NOMO-1 (cell line): ENCODE results near the gene NCK2.

Experiments
- DNase-seq, 2 experiments: peaks; one replicate each; lab custom pipeline; 2025; ENCODE audit not compliant: unreplicated experiment in 2 of 2; lab: John Stamatoyannopoulos, UW

NCK2 gene

GRCh38 chr2:105840933-105841332 lies 96.2 kb downstream of the NCK2 start:
- DNase-seq: no peak

GRCh38 chr2:105841551-105841950 lies 96.8 kb downstream of the NCK2 start:
- no peak for DNase-seq

- DNase-seq: no peak
These were observed 97.8 kb downstream of the NCK2 start for GRCh38 chr2:105842555-105842954.

GRCh38 chr2:105843476-105844374 lies 99.0 kb downstream of the NCK2 start:
- DNase-seq: no peak

- no peak for DNase-seq
These were observed 101.3 kb downstream of the NCK2 start for GRCh38 chr2:105845976-105846375.

GRCh38 chr2:105847056-105847455 lies 102.3 kb downstream of the NCK2 start:
- no peak for DNase-seq

- no peak for DNase-seq
These were observed 103.7 kb downstream of the NCK2 start for GRCh38 chr2:105848367-105848766.

GRCh38 chr2:105849431-105850179 lies 104.9 kb downstream of the NCK2 start:
- no peak for DNase-seq

- DNase-seq: no peak
These were observed 107.4 kb downstream of the NCK2 start for GRCh38 chr2:105852066-105852465.

GRCh38 chr2:105853354-105854088 lies 108.8 kb downstream of the NCK2 start:
- DNase-seq: no peak

GRCh38 chr2:105854972-105855371 lies 110.3 kb downstream of the NCK2 start:
- DNase-seq: no peak

- DNase-seq: no peak
These were observed 111.9 kb downstream of the NCK2 start for GRCh38 chr2:105856581-105856980.

GRCh38 chr2:105857076-105857740 lies 112.5 kb downstream of the NCK2 start:
- no peak for DNase-seq

GRCh38 chr2:105858868-105859693 lies 114.4 kb downstream of the NCK2 start:
- no peak for DNase-seq

- DNase-seq: no peak
These were observed 114.9 kb downstream of the NCK2 start for GRCh38 chr2:105859694-105859951.

GRCh38 chr2:105860567-105860966 lies 115.9 kb downstream of the NCK2 start:
- DNase-seq: no peak

GRCh38 chr2:105861200-105861599 lies 116.5 kb downstream of the NCK2 start:
- no peak for DNase-seq

GRCh38 chr2:105862843-105863242 lies 118.1 kb downstream of the NCK2 start:
- no peak for DNase-seq

- DNase-seq: no peak
These were observed 119.5 kb downstream of the NCK2 start for GRCh38 chr2:105864262-105864661.

- no peak for DNase-seq
These were observed 120.7 kb downstream of the NCK2 start for GRCh38 chr2:105865222-105865913.
